Hindlimb muscle (tissue), 1 donor: Measurements from ENCODE around the gene ZNF770. TPM values are rescaled to one million over a fixed set of nuclear protein-coding genes. Genes with fewer than 3 reads are reported as not detected.

Experiments used
- DNase-seq: peaks from one replicate; pipeline ENCODE4 v3.0.0-alpha.2; 2013
- polyA plus RNA-seq: library from polyadenylated mRNA; unstranded; fragments of 120-200 nt; gene quantifications from one replicate; pipeline ENCODE4 v1.2.1, GENCODE V29; 2013; ENCODE audit not compliant: insufficient read length

The ZNF770 gene
- polyA plus RNA-seq: 22.7 TPM

DNA sequence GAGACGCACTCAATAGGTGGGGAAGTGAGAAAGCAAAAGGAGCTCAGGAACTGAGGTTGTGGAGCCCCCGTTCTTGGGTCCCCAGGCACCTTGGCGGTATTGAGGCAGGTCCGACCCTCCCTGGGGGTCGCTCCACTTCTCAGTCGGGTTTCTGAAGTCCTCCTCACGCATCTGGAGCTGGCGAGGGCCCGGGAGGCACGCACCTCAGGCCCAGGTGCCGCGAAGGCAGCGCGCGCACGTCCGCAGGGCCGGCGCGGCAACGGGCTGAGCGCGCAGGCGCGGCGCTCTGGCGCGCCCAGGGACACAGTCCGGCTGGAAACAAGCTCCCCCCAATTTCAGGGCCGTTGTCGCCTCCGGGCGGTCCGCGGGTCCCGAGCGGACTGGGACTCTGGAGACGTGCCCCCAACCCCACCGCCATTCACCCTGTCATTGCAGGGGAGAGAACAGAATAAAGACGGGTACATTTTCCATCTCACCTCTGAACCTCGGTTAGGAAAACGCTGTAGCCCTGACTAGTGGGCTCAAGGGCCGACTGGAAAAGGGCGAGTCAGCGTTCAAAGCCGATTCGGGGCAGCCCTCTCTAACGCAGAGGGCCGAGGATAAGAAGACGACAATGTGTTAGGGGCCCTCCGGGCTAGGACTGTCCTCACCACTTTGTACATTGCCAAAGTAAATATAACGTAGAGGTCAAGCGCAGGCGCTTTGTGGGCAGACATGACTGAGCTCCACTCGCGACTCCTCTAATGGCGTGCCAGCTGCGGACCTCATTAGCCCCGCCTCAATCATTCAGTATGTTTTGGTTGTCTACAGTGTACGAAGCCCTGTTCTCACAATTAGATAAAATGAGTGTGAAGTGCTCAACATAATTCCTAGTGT lies at the start of gene ZNF770:
Gene ZNF770, minus strand, starts transcription at position 261 of the 876 bp plus-strand sequence. CDS start 4,853 bp downstream, outside the sequence.
- DNase-seq: peak; percentile 91

DNA sequence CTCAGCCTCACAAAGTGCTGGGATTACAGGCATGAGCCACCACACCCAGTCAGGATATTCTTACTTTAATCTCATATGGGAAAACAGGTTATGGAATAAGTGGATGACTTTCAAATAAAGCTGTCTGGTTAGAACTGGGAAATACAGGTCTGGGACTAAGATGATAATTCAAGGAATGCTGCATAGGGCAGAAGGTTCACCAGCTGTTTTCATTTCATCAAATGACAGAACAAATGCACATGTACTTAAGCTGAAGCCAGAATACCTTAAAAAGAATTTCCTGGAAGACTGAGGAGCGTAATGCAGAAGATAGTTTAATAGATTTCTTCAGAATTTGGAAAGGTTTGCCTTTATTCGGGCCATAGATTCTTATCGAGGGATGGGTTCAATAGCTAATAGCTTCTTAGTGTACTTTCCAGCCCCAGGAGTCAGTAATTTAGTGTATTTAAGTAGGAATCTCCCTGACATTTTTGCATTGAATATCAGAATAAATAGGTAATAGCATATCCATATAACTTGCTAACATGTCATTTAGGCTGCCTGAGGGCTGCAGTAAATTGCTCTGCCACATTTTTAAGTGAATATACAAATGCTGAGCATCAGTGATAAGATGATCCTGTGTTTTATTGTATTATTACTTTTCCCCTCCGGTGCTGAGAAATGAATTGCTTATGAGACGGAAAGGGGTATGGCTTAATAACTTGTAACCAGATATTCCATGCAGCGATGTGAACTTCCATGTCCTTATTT lies 40.3 kb upstream of the ZNF770 start:
- DNase-seq: no peak

DNA sequence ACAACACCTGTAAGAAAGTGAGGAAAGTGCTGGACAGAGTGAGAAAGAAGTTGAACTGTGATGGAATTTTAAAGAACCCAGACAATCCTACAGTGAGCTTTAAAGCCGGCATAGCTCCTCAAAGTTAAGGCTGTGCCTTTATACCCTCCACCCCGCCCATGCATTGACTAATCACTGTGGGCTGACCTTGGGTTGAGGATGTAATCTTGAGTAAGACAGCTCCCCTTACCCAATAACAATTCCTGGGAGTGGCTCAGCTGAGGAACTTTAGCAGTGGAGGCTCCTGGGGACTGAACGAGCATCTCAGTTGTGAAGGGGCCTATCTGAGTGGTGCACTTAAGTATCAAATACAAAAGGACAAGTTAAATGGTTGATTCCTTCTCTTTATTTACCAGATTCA lies 35.7 kb upstream of the ZNF770 start:
- no peak for DNase-seq

- no peak for DNase-seq
Observed at GRCh38 chr15:35020974-35021373, 32.9 kb upstream of the ZNF770 start.

GRCh38 chr15:35019404-35020327 lies 31.6 kb upstream of the ZNF770 start:
- no peak for DNase-seq

DNA sequence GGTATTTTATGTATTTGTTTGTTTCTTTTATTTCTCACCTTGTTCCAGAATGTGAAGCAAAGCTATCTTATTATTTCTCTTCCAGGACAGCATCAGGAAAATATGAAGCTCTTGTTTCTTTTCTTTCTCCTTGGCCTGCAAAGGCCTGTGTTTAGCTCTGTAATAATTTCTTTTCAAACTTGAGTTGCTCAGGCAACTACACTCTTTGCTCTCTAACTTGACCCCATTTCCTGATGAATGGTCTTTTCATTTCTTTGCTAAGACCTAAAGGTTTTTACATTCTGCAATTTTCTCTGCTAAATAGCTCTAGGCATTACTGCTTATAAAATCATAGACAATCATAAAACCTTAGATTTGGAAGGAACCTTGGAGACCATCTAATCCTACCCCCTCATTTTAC lies 26.2 kb upstream of the ZNF770 start:
- no peak for DNase-seq

DNA sequence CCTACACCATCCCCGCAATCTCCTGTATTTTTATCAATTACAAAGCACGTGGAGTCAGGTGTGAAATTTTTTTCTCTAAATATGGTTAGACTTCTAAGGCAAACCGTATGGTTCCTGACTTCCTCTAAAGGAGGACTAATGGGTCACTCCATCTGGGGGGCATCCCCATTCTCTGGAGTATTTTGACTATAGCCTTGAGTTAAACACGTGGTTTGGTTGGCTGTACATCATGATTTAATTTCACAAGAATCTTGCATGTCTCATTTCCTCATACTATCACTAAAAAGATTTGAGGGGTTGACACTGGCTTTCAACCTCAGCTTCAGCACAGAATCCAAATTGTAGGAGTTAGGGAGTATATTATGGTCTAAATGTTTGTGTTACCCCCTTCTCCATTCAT lies 25.3 kb upstream of the ZNF770 start:
- no peak for DNase-seq

DNA sequence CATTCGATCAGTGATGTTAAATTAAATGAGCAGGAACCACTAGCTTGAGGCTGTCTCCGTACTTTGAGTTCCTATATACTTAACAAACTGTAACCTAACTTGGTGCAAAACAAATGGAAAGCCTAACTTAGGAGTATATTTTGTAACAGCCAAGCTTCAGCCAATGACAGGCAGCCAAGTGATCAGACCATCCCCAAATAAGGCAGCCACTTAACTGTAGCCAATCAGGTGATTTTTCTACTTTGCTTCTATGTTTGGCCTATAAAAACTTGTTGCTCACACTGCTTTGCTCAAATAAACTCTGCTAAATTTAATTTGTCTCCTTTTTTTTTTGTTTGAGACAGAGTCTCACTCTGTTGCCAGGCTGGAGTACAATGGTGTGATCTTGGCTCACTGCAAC lies 19.3 kb upstream of the ZNF770 start:
- DNase-seq: no peak

GRCh38 chr15:35005933-35006332 lies 17.8 kb upstream of the ZNF770 start:
- no peak for DNase-seq

GRCh38 chr15:35003928-35004327 lies 15.8 kb upstream of the ZNF770 start:
- DNase-seq: no peak

DNA sequence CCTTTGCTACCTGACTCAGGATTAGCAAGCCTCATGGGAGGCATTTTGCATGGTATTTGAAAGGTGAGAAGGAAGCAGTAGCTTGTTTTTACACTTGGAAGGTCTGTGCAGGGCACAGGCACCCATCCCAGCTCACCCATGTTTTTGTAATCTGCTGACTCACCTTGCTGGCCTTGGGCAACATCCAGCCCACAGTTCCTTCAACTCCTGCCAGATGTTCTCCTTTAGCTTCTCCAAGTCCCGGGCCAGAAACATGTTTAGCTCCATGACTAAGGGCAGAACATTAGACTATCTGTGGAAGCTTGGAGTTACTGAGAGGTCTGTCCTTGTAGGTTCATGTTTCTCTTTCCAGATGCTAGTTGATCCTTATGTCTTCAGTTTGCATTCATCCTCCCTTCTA lies 12.4 kb upstream of the ZNF770 start:
- DNase-seq: no peak

GRCh38 chr15:34999906-35000305 lies 11.8 kb upstream of the ZNF770 start:
- DNase-seq: no peak

GRCh38 chr15:34994925-34995324 lies 6.8 kb upstream of the ZNF770 start:
- no peak for DNase-seq

GRCh38 chr15:34993877-34994276 lies 5.8 kb upstream of the ZNF770 start:
- no peak for DNase-seq

DNA sequence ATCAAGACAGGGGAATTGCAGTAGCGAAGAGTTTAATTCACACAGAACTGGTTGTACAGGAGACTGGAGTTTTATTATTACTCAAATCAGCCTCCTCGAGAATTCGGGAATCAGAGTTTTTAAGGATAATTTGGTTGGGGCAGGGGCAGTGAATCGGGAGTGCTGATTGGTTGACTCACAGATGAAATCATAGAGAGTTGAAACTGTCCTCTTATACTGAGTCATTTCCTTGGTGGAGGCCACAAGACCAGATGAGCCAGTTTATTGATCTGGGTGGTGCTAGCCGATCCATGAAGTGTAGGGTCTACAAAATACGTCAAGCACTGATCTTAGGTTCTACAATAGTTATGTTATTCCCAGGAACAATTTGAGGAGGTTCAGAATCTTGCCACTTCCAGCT lies 5.3 kb upstream of the ZNF770 start:
- DNase-seq: no peak

DNA sequence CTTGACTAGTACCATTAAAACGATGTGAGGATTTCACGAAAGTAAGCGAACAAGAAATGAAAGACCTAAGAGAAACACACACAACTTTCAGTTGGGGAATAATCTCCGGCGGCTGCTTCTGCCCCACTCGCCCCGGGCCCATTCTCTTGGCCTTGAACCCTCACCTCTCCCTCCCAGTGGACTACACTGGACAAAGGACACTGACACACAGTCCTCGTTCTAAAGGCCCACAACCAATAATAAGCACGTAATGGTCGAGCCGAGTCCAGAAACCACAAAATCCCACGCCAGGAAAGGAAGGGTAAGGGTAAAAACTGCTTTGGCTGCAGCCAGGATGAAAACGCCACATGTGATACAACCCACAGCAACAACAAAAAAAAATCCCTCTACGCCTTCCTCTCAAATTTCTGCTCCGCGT lies 469 bp downstream of the ZNF770 start:
- no peak for DNase-seq

GRCh38 chr15:34986771-34987480 lies 1.2 kb downstream of the ZNF770 start:
- no peak for DNase-seq

DNA sequence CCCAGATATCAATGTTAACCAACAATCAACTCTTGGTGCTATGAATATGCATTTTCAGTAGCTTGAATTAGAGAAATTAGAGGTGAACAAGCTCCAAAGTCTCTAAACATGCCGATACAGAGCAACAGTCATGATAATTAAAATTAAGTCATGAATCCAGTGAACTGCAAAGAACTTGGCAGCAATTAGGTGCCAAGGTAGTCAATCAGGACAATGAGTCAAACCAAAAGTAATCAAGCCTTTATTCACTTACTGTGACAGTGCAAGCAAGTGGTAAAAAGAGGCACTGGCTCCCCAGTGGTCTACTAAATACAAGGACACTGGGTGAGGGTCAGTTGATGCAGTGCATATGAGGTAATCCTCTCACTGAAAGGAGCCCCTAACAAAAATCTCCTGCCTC lies 1.8 kb downstream of the ZNF770 start:
- no peak for DNase-seq

GRCh38 chr15:34984889-34985630 lies 3.0 kb downstream of the ZNF770 start:
- no peak for DNase-seq

DNA sequence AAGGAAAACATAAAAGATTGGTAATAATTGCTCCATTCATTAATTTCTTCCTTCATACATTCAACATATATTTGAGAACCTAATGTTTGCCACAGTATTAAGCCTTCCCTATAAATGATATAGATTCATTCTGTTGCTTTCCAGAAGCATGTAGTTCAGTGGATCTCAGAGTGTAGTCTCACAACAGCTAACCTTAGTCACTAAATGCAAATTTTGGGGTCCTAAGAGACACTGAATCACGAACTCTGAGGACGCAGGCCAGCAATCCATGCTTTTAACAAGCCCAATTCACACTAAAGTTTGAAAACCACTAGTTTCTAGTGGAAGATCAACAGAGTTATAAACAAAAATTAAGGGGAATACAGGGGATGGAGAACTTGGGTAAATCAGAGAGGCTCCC lies 11.3 kb downstream of the ZNF770 start:
- no peak for DNase-seq

GRCh38 chr15:34976073-34976472 lies 12.0 kb downstream of the ZNF770 start:
- no peak for DNase-seq
